H9 (cell line): ENCODE measurements around the gene MAGOH. TPM values are rescaled to one million over a fixed set of nuclear protein-coding genes. Genes with fewer than 3 reads are reported as not detected.

Experiments
- DNase-seq: peaks from one replicate; pipeline ENCODE4 v3.0.0-alpha.2; 2017
- H2AFZ ChIP-seq: one replicate; pipeline ENCODE4 v1.6.1; 2013; ENCODE audit warnings: mild to moderate bottlenecking, low read length, control low read depth, moderate library complexity
- H2AK5ac ChIP-seq: 2 replicates; pipeline ENCODE4 v1.6.1; 2013; ENCODE audit warnings: low read length, control low read depth, mixed read lengths; ENCODE audit not compliant: insufficient read length
- H2BK120ac ChIP-seq: one replicate; pipeline ENCODE4 v1.6.1; 2013; ENCODE audit warnings: low read depth, mild to moderate bottlenecking, low read length, control low read depth, inconsistent platforms; ENCODE audit not compliant: poor library complexity, severe bottlenecking
- H2BK12ac ChIP-seq: 2 replicates; pipeline ENCODE4 v1.6.1; 2013; ENCODE audit warnings: low read length, control low read depth, mixed read lengths, low read depth; ENCODE audit not compliant: insufficient read length
- H2BK15ac ChIP-seq: 2 replicates; pipeline ENCODE4 v1.6.1; 2013; ENCODE audit warnings: low read depth, low read length, control low read depth
- H2BK20ac ChIP-seq: one replicate; pipeline ENCODE4 v1.6.1; 2013; ENCODE audit warnings: low read depth, mild to moderate bottlenecking, low read length, control low read depth, inconsistent platforms; ENCODE audit not compliant: poor library complexity, severe bottlenecking
- H2BK5ac ChIP-seq: 2 replicates; pipeline ENCODE4 v1.6.1; 2013; ENCODE audit warnings: low read length, control low read depth, mixed read lengths; ENCODE audit not compliant: insufficient read length
- H3K14ac ChIP-seq: 2 replicates; pipeline ENCODE4 v1.6.1; 2013; ENCODE audit warnings: low read length, control low read depth; ENCODE audit not compliant: insufficient read depth
- H3K18ac ChIP-seq: 2 replicates; pipeline ENCODE4 v1.6.1; 2013; ENCODE audit warnings: low read depth, mild to moderate bottlenecking, mixed read lengths, low read length, control low read depth; ENCODE audit not compliant: insufficient read length
- H3K23ac ChIP-seq: 2 replicates; pipeline ENCODE4 v1.6.1; 2013; ENCODE audit warnings: low read length, control low read depth, mixed read lengths, low read depth; ENCODE audit not compliant: insufficient read length
- H3K23me2 ChIP-seq: 2 replicates; pipeline ENCODE4 v1.6.1; 2013; ENCODE audit warnings: low read depth, mild to moderate bottlenecking, mixed read lengths, low read length, control low read depth; ENCODE audit not compliant: insufficient read length, poor library complexity, severe bottlenecking
- H3K27ac ChIP-seq: 2 replicates; pipeline ENCODE4 v1.5.1; 2013; ENCODE audit warnings: low read length, control low read depth, mixed read lengths, low read depth; ENCODE audit not compliant: insufficient read length
- H3K27me3 ChIP-seq: 2 replicates; pipeline ENCODE4 v1.6.1; 2013; ENCODE audit warnings: low read length, control low read depth, inconsistent platforms; ENCODE audit not compliant: insufficient read depth
- H3K4ac ChIP-seq: 2 replicates; pipeline ENCODE4 v1.6.1; 2013; ENCODE audit warnings: low read depth, mild to moderate bottlenecking, control low read depth, inconsistent platforms, low read length, moderate library complexity
- H3K4me1 ChIP-seq: 2 replicates; pipeline ENCODE4 v1.6.1; 2013; ENCODE audit warnings: low read length, control low read depth, inconsistent platforms; ENCODE audit not compliant: insufficient read depth
- H3K4me2 ChIP-seq: 2 replicates; pipeline ENCODE4 v1.6.1; 2013; ENCODE audit warnings: low read length, control low read depth, mixed read lengths; ENCODE audit not compliant: insufficient read length, insufficient read depth
- H3K56ac ChIP-seq: 2 replicates; pipeline ENCODE4 v1.6.1; 2013; ENCODE audit warnings: low read depth, mild to moderate bottlenecking, mixed read lengths, low read length, control low read depth; ENCODE audit not compliant: insufficient read length
- H3K79me1 ChIP-seq: 2 replicates; pipeline ENCODE4 v1.6.1; 2013; ENCODE audit warnings: low read depth, mild to moderate bottlenecking, moderate library complexity, low read length, control low read depth, inconsistent platforms; ENCODE audit not compliant: insufficient read depth, poor library complexity, severe bottlenecking
- H3K79me2 ChIP-seq: 2 replicates; pipeline ENCODE4 v1.6.1; 2013; ENCODE audit warnings: low read length, control low read depth, inconsistent platforms; ENCODE audit not compliant: insufficient read depth
- H3K9ac ChIP-seq: 2 replicates; pipeline ENCODE4 v1.6.1; 2013; ENCODE audit warnings: low read length, control low read depth, mixed read lengths; ENCODE audit not compliant: insufficient read length; ENCODE audit errors: extremely low read depth
- H3K9me3 ChIP-seq: one replicate; pipeline ENCODE4 v1.6.1; 2013; ENCODE audit warnings: low read depth, low read length, inconsistent platforms; ENCODE audit not compliant: control insufficient read depth
- H3T11ph ChIP-seq: one replicate; pipeline ENCODE4 v1.6.1; 2013; ENCODE audit warnings: mild to moderate bottlenecking, low read length, control low read depth, inconsistent platforms
- H4K20me1 ChIP-seq: one replicate; pipeline ENCODE4 v1.6.1; 2013; ENCODE audit not compliant: control insufficient read depth, insufficient read length, insufficient read depth
- H4K5ac ChIP-seq: 2 replicates; pipeline ENCODE4 v1.6.1; 2013; ENCODE audit warnings: low read depth, mild to moderate bottlenecking, mixed read lengths, low read length, control low read depth; ENCODE audit not compliant: insufficient read length
- H4K8ac ChIP-seq: replicated peaks from 2 replicates; pipeline ENCODE4 v1.6.1; 2013; ENCODE audit warnings: low read length, control low read depth, mixed read lengths, low read depth; ENCODE audit not compliant: insufficient read length
- H4K91ac ChIP-seq: 2 replicates; pipeline ENCODE4 v1.6.1; 2013; ENCODE audit warnings: low read depth, mild to moderate bottlenecking, moderate library complexity, mixed read lengths, low read length, control low read depth; ENCODE audit not compliant: insufficient read length
- H3K27ac Mint-ChIP-seq, 3 experiments: 2 replicates in 2 of 3; 3 replicates in 1 of 3; pipeline ENCODE4 v1.8.0; 2020 to 2021; ENCODE audit warnings: mixed read lengths in 3 of 3, mild to moderate bottlenecking in 1 of 3, moderate library complexity in 1 of 3
- H3K27me3 Mint-ChIP-seq: 2 replicates; pipeline ENCODE4 v1.8.0; 2021; ENCODE audit warnings: low read depth, mild to moderate bottlenecking, moderate library complexity, mixed read lengths
- H3K36me3 Mint-ChIP-seq, 3 experiments: 2 replicates in 2 of 3; 3 replicates in 1 of 3; pipeline ENCODE4 v1.8.0; 2020 to 2021; ENCODE audit warnings: low read depth in 3 of 3, mixed read lengths in 3 of 3; ENCODE audit not compliant: insufficient read depth in 1 of 3
- H3K4me1 Mint-ChIP-seq, 2 experiments: 2 replicates each; pipeline ENCODE4 v1.8.0; 2020; ENCODE audit warnings: mixed read lengths in 2 of 2
- H3K4me3 Mint-ChIP-seq, 2 experiments: 2 replicates in 1 of 2; 3 replicates in 1 of 2; pipeline ENCODE4 v1.8.0; 2020 to 2021; ENCODE audit warnings: mild to moderate bottlenecking in 2 of 2, mixed read lengths in 2 of 2, moderate library complexity in 1 of 2
- H3K9me3 Mint-ChIP-seq, 2 experiments: 2 replicates in 1 of 2; 3 replicates in 1 of 2; pipeline ENCODE4 v1.8.0; 2020; ENCODE audit warnings: mild to moderate bottlenecking in 2 of 2, mixed read lengths in 2 of 2, moderate library complexity in 1 of 2
- WGBS: extraction: QIAGEN DNeasy Blood & Tissue Kit; methylation state at CpG from one replicate; pipeline ENCODE4 v1.1.7; 2013; ENCODE audit warnings: missing lambda C conversion rate, low lambda C conversion rate, mixed read lengths; ENCODE audit not compliant: insufficient read length; ENCODE audit errors: extremely low coverage; 5-methylcytosine and 5-hydroxymethylcytosine counted together
- total RNA-seq: library from RNA; stranded (reverse); gene quantifications from 2 replicates; pipeline ENCODE4 v1.2.1, GENCODE V29; 2021
- TF ChIP-seq, protein P1 (sequence below): fragments of 200-600 bp; sonication (generic); conservative IDR thresholded peaks from 3 replicates; pipeline ENCODE4 v1.8.0; 2021; ENCODE audit warnings: antibody characterized with exemption, mild to moderate bottlenecking

The MAGOH gene
- total RNA-seq, 1 experiment from 2014 or later, result 81.2 TPM

DNA sequence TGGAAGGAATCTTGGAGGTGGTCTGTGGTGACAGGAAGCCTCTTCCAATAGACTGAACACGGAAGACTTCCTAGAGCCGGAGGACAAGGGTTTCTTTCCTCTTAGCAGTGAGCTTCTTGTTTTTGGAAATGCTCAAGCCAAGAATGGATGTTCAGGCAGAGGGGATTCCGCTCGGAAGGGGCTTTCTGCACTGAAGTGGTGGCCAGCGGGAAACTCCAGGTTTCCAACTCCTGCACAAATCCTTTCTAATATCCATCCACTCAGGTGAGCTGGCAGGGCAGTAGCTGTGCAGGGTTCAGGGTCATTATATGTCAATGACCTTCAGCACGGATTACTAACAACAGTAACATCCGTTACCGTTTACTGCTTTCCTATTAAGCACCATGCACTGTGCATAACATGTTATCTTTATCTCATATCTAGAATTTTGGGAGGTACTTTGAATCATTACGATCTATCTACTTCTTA, 42.3 kb downstream of the MAGOH start:
- Histone ChIP-seq H3K4me2 (peak overlapping the region; percentile 70), H3K9ac (peak overlapping the region; percentile 46), H4K20me1 (no peaks in the 10 kb centered on the region), H2BK12ac (no peak overlapping the region), H2BK5ac (no peak overlapping the region), H2BK20ac (no peak overlapping the region), H3K79me2 (no peaks in the 10 kb centered on the region), H3T11ph (no peak overlapping the region), H2BK15ac (no peak overlapping the region), H3K9me3 (no peaks in the 10 kb centered on the region), H2AFZ (no peak overlapping the region), H3K14ac (no peak overlapping the region), H3K27me3 (no peaks in the 10 kb centered on the region), H3K18ac (no peak overlapping the region), H3K27ac (no peak overlapping the region), H4K91ac (no peak overlapping the region), H4K8ac (no peak overlapping the region), H3K56ac (no peak overlapping the region), H2AK5ac (no peak overlapping the region), H3K79me1 (peaks cover 3% of the 10 kb centered on the region), H3K23ac (no peak overlapping the region), H3K23me2 (peaks cover 15% of the 10 kb centered on the region), H3K4me1 (peaks cover 2% of the 10 kb centered on the region; the same call in 1 of the 2 replicates), H3K4ac (no peak overlapping the region), H2BK120ac (no peak overlapping the region), H4K5ac (no peak overlapping the region)
- peaks cover 19 to 22% of the 10 kb centered on the region in 2 experiments for H3K4me1 Mint-ChIP-seq
- TF ChIP-seq, protein P1, sequence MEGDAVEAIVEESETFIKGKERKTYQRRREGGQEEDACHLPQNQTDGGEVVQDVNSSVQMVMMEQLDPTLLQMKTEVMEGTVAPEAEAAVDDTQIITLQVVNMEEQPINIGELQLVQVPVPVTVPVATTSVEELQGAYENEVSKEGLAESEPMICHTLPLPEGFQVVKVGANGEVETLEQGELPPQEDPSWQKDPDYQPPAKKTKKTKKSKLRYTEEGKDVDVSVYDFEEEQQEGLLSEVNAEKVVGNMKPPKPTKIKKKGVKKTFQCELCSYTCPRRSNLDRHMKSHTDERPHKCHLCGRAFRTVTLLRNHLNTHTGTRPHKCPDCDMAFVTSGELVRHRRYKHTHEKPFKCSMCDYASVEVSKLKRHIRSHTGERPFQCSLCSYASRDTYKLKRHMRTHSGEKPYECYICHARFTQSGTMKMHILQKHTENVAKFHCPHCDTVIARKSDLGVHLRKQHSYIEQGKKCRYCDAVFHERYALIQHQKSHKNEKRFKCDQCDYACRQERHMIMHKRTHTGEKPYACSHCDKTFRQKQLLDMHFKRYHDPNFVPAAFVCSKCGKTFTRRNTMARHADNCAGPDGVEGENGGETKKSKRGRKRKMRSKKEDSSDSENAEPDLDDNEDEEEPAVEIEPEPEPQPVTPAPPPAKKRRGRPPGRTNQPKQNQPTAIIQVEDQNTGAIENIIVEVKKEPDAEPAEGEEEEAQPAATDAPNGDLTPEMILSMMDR, result no peak
- no CpG with 5 or more reads among the region's 9 CpGs for WGBS
- peaks cover 2 to 14% (median 13%) of the 10 kb centered on the region in 3 experiments; a peak in 5 of 7 replicates for H3K36me3 Mint-ChIP-seq
- no peak for DNase-seq
- H3K4me3 Mint-ChIP-seq, result peak overlapping the region; percentile 84 to 95
- H3K27me3 Mint-ChIP-seq, result peaks cover 14% of the 10 kb centered on the region
- peak overlapping the region in 1 of 3 experiments; percentile 57; a peak in 2 of 7 replicates for H3K27ac Mint-ChIP-seq
- H3K9me3 Mint-ChIP-seq, result no peaks in the 10 kb centered on the region; a peak in 1 of 5 replicates
